GM21786 (cell line): ENCODE measurements around the gene CLK3.
A peak's percentile ranks its signal among the peaks of the same experiment; 100 is the strongest.
"Not testable (repeated sequence)": the region's sequence is repeated elsewhere in the genome, so short reads cannot be mapped to it uniquely, and the experiment has no call there.

ENCODE experiments used
- ATAC-seq: cut with Tn5 transposase; IDR thresholded peaks from one replicate; pipeline ENCODE4 v1.9.1; 2021; ENCODE audit not compliant: unreplicated experiment

The CLK3 gene

DNA sequence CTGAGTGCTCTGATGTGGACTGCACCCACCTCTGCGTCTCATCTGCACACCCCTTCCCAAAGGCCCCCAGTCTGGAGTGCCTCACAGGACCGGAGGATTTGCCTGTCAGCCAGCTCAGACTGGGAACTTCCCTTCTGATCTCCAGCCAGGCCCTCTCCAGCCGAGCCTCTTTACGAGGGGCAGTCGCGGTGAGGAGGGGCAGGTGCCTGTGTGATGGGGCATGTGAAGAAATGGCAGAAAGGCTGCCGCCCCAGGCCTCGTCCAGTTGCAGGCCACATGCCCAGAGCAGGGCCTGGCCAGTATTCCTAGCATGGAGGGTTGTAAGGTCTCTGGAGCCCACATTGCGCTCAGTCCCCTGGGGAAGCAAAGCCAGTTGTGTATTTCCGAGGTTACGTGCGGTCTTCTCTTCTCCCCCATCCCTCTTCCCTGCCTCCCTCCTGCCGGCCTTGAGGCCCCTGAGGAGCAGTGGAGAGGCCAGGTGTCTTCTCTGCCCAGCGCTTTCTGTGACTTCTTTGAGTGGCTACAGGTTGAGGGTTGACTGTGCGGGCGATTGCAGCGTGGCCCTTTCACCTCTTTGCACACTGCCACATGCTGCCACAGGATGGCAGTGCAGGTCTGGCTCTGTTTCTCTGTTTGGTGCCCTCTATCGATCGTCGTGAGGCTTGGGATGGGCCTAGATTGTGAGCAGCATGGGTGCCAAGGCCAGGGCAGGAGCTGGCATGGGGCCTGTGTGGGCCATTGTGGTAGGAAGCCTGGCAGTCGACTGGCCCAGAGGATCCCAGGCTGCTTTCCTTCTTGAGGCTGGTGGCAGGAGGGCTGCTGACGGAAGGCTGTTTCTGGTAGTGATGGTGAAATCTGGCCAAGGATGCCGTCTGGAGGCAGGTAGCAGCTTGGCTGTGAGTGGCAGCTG lies 5.3 kb downstream of the CLK3 start:
- ATAC-seq: peak; percentile 46

DNA sequence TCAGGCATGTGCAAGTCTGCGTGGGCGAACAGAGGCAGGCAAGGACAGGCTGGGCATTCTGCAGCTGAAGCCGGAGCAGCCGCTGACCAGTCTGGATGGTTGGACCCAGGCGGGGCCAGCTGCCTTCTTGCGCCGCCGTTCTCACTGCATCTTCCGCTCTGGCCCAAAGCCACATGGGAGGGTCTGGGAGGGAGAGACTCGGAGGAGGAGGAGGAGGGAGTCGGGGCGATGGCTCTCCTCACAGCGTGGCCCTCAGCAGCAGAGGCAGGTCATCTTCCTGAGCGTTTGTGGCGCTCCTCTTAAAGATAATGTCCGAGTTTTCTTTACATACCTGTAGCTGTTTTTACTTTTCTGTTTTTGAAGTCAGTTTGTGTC lies 5.9 kb downstream of the CLK3 start:
- ATAC-seq: no peak

DNA sequence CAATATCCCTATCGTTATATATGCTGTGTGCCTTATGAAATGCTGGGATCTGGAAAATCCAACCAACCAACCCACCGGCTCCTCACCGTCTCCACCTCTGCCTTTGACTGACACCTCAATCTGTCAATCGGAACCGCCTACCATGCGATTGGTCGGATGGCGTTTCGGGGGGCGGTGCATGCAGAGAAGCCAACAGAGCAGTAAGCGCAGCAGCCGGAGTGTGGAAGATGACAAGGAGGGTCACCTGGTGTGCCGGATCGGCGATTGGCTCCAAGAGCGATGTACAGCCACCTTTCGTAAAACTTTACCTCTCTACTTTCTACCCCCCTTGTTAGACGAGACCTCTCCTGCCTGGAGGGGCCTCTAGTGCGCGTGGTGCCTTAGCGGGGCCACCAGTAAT lies 6.3 kb downstream of the CLK3 start:
- no peak for ATAC-seq

DNA sequence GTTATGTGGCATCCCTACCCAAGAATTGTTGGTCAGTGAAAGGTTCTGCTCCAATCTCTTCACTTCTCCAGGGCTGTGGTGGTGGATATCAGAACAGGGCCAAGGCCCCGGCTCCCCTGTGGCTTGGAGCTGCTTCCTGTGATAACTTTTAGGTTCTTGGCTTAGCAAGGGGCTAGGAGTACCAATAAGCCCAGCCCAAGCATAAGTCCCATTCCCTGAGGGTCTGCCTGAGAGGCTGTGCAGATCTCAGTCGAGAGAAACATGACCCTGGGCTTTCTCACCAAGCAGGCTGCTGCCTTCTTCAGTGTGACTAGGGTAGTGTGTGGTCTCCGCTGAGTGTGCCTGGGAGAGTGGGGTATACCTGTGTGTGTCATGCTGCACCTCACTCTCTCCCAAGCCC lies 7.1 kb downstream of the CLK3 start:
- ATAC-seq: no peak

DNA sequence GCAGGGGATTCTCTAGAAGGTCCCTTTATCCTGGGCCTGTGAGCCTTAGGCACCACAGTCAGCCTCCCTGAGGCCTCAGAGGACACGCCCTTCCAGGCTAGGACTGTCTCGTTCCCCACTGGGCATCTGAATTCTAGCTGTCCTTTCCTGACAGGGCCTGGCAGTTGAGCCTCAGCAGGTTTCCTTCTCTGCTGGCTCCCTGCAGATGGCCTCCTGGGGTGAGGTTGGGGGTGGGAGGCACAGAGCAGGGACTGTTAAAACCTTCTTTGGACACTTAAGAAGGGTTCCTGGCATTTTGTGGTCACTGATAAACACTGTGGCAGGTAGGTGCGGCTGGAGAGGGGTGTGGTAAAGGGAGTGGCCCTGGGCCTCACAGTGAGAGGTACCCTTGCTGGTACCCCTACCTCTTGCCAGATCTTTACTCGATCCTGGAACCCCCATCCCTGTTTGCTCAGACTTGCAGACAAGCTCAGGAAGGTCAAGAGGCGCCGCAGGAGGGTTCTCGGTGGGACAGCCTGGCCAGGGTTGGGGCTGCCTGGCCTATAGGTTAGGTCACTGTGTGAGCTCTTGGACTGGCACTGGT lies 8.5 kb downstream of the CLK3 start:
- ATAC-seq: no peak

DNA sequence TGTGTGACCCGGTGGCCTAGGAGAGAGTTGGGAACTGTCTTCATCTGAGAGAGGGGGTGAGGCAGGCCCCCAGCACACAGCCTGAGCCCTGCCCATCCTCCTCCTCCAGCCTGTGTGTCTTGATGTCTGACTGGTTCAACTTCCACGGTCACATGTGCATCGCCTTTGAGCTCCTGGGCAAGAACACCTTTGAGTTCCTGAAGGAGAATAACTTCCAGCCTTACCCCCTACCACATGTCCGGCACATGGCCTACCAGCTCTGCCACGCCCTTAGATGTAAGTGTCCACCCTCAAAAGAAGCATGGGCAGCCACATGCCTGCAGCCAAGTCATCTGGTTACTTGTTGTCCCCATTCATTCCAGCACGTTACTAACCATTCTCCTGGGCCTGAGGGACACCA lies 10.1 kb downstream of the CLK3 start:
- ATAC-seq: no peak

DNA sequence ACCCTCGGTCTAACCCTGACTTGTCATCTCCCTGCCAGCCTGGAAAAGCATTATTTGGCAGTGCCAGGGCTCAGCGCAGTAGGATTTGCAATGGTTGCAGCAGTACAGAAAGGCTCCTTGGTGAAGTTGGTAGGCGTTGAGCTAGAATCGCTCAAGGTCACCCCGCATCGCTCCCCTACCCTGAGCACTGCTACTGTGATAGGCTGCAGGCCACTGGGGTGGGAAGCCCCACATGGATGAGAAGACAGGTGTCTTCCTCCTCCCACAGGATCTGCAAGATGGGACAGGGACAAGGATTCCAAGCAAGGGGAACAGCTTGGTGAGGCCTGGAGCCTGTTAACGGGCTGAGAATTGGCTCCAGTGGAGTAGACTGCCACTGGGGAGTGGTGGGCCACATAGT lies 10.7 kb downstream of the CLK3 start:
- ATAC-seq: no peak

DNA sequence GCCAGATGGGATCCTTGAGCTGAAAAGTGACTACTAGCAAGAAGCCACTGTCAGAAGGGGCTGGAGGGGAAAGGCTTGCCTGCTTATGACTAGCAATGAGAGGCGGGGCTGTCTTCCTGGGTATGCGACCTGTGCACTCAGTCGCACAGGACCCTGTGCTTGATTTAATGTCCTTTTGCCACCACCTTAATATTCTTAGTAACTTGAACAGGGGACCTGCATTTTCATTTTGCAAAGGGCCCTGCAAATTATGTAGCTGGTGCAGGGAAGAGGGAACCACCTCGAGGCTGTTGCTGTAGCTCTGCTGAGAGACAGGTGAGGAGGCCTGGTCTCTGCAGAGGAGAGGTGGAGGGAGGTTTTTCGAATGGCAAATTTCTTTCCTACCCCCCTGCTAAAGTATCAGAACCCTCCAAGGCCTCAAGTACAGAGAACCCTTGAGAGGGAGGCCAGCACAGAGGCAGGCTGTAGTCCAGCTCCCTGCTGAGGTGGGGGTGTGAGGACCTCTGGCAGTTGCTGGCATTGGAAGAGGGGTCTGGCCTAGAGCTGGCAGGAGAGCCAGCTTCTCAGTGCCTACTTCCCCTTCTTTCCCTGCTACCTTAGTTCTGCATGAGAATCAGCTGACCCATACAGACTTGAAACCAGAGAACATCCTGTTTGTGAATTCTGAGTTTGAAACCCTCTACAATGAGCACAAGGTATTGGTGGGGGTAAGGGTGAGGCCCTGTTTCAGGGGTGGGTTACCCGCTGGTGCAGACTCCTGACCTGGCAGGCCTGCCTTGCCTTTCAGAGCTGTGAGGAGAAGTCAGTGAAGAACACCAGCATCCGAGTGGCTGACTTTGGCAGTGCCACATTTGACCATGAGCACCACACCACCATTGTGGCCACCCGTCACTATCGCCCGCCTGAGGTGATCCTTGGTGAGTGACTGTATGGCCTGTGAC lies 11.4 kb downstream of the CLK3 start:
- ATAC-seq: peak; percentile 68

DNA sequence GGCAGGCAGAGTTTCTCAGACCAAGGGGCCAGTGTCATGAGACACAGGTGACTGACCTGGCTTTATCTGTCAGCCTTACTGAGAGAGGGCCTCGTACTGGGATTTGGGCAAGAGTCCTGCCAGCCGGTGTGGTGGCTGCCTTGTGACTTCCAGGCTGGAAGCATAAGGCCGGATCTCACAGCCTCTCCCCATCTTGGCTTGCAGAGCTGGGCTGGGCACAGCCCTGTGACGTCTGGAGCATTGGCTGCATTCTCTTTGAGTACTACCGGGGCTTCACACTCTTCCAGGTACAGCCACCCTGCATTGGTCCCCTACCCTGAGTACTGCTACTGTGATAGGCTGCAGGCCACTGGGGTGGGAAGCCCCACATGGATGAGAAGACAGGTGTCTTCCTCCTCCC lies 12.1 kb downstream of the CLK3 start:
- ATAC-seq: no peak

DNA sequence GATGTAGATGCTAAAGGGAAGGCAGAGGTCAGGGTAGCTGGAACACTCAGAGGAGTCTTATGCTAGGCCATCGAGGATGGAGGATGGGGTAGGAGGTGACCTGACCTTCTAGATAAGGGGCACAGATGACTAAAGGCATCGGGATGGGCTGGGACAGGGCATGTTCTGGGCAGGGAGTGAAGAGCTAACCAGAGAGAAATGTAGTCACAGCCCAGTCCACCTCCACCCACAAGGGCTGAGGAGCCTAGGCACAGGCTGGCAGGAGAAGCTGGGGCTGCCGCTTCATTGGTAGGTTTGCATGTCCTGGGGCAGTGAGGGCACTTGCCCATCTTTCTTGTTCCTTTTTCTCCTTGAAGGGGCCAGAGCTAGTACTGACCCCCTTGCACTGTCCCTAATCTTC lies 12.6 kb downstream of the CLK3 start:
- ATAC-seq: no peak

DNA sequence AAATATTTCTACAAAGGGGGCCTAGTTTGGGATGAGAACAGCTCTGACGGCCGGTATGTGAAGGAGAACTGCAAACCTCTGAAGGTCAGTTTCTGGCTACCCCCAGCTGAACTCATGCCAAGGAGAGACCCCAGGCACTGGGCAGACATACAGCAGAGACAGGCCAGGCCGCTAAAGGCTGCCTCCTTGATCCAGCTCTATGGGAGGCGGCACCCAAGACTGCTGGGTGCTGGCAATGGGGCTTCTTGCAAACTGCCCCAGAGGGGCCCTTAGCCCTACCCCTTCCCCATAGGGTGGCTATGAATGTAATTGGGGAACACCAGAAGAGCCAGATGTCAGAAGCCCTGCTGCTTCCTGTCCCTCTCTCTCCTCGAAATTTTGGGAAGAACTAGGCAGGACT lies 13.3 kb downstream of the CLK3 start:
- no peak for ATAC-seq

DNA sequence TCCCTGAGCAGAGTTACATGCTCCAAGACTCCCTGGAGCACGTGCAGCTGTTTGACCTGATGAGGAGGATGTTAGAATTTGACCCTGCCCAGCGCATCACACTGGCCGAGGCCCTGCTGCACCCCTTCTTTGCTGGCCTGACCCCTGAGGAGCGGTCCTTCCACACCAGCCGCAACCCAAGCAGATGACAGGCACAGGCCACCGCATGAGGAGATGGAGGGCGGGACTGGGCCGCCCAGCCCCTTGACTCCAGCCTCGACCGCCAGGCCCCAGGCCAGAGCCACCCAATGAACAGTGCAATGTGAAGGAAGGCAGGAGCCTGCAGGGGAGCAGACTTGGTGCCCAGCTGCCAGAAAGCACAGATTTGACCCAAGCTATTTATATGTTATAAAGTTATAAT lies 14.1 kb downstream of the CLK3 start:
- not testable (repeated sequence) for ATAC-seq

DNA sequence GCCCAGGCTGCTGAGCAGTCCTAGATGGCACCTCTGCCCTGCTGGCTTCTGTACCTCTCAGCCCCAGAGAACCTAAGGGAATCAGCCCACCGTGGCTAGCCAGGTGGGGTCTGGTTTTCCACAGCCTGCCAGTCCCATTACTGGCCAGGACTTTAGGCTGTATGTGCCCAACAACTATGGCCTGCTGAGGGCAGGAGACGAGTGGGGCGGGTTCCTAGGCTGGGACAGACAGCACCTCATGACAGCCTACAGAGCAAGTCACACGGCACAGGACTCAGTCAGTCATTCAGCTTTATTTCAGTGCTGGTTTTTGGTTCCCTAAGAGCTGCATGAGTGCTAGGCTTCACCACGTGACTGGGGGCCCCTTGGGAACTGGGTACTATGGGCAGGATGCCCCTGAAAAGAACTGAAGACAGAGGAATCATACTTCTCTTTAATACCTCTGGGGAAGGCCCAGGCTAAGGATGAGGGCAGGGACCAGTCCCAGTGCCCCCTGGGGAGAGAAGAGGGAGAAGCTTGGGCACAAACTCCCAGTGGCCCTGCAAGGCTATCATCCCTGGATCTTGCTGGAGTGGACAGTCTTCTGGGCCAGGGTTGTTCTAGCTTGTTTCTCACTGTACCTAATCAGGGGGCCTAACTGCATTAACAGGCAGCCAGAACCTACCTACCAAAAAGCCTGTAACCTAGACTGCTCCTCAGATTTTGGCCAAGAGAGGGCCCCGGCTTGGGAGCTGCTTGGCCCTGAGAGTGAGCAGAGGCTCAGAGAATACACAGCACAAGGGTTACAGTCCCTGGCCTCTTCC lies 14.8 kb downstream of the CLK3 start:
- no peak for ATAC-seq

DNA sequence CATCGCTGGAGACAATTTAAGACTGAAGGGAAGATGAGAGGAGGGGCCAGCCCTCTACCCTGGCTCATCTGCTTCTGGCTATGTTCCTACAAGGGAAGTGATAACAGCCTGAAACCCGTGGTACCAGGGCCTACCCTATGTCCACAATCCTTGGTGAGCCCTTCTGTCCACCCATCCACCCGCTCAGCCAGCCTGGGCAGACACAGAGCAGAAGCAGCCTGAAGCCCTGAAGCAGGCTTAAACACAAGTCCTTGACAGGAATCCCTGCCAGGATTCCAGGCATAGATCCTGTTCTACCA lies 15.4 kb downstream of the CLK3 start:
- ATAC-seq: no peak

DNA sequence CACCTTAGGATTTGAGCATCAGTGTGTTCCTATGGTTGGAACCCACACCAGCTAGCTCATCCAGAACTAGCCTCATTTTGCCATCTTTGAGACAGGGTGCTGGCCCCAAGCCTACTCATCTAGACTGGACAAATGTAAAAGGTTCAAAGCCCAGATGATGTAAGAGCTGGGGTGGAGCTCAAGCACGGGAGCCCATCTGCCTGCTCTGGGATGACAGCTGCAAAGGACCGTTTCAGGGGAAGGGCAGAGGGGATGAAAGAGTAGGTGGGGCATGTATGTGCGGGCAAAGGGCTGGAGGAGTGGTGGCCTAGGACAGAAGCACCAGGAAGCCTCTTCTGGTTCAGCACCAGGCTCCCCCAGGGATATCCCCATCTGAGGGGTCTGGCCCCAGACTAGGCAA lies 15.8 kb downstream of the CLK3 start:
- no peak for ATAC-seq

DNA sequence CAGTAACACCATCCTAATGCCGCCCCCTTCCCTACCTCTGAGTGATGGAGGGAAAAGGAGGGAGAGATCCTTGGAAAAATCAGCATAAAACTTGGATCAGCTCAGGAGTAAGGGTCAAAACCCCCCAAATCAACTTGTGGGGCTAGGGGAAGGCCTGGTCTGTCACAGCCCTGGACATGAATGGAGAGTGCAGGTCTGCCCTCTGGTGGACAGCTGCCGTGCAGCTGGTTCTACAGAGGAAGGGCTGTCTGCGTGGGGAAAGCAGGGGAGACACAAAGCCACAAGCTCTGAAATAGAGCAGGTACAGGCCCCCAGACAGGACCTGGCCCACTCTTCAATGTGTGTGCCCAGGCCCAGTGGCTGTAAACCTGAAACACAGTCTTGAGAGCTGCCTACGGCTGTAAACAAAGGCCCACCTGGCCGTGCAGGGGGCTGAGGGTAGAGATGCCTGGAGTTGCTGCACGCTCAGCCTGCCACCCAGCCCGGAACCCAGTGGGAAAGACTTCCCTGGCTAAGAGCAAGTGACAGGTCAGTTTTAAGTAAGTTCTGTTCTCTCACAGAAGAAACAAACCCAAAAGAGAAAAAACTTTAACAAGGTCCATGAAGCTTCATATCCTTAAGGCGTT lies 16.4 kb downstream of the CLK3 start:
- no peak for ATAC-seq

DNA sequence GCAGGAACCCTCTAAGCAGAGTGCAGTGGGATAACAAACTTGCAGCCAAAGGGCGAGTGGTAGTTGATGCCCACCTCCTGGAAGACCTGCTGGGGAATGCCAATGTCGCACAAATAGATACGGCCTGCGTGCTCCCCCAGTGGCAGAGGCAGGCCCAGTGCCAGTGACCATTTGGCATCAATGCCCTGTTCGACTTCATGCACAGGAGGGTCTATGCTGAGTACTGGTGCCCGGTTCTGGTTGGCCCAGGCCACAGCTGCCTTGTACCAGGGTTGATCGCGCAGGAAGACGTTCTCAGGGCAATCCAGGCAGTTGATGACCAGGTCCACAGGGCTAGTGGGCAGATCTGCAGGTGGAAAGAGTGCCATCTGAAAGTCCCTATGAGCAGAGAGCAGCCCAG lies 17.0 kb downstream of the CLK3 start:
- ATAC-seq: no peak

DNA sequence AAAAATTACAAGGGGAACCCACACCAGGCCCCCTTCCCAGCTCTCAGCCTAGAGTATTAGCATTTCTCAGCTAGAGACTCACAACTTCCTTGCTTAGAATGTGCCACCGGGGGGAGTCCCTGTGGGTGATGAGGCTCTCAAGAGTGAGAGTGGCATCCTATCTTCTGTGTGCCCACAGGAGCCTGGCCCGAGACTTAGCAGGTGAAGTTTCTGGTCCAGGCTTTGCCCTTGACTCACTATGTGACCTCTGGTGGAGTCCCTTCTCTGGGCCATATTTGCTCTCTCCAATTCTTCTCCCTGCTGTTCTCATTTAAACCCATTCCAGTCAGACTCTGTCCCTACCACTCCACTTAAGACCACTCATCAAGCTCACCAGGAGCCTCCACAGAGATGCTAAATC lies 18.1 kb downstream of the CLK3 start:
- ATAC-seq: no peak

DNA sequence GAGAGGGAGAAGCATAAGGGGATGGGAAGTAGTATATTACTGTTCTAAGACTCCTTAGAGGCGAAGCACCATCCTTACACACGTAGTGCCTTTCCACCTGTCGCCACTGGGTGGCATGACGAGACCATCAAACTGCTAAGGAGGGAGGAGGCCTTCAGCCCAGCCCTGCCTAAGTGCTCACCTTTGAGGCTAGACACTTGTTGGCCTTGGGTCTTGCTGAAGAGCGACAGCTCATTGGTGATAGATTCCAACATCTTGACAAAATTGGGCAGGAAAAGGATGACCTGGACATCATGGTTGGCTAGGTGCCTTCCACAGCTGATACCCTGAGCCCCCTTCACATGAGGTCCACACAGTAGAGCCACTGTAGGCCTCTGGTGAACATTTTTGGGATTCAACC lies 19.6 kb downstream of the CLK3 start:
- ATAC-seq: no peak

DNA sequence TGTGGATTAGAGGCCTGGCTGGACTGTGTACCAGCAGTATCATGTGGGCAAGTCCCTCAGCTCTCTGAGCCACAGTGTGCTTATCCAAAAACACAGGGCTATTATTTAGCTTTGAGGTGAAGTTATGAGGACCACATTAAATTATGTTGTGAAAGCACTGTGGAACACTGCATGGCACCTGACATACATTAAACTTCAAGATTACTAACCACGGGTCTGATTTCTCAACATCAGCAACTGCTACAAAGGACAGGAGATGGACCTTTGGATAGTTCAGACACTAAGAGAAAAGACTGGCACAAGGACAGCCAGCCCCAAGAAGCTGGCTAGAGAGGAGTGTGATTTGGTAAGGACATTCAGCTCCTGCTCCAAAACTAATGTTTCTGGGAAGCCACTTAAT lies 21.3 kb downstream of the CLK3 start:
- ATAC-seq: no peak

DNA sequence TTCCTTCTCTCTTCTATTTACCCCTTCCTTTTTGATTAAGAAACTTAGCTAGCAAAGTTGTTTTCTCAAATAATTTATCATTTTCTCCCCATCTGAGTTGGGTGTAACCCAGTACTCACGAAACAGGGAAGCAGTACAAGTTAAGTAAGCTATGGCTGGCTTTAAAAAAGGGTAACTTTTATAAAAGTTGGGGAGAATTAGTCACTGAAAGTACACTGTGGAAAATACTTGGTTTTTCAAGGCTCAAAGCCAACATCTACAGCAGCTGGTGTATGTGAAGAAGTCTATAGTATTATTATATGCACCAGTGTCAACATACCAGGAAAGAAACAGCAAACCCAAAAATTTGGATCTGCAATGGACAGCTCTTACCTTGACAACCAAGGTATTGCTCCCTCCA lies 25.5 kb downstream of the CLK3 start:
- ATAC-seq: no peak
